Hematopoietic multipotent progenitor cell treated with erythropoietin and hydrocortisone succinate and interleukin-3 and kit ligand, for 15 days (in vitro differentiated cells): ENCODE results near the gene YPEL4.
A peak's percentile ranks its signal among the peaks of the same experiment; 100 is the strongest.

Source experiments
- DNase-seq: peaks from one replicate; pipeline ENCODE4 v3.0.0-alpha.2; 2015; ENCODE audit warnings: low spot score

YPEL4 gene

GRCh38 chr11:57650739-57651090 lies 1.0 kb upstream of the YPEL4 start:
- no peak for DNase-seq

GRCh38 chr11:57648801-57649735 lies 644 bp downstream of the YPEL4 start:
- peak; percentile 68 for DNase-seq

GRCh38 chr11:57647960-57648800 lies 1.5 kb downstream of the YPEL4 start:
- DNase-seq, result peak; percentile 99

- DNase-seq, result peak; percentile 59
These were observed 2.3 kb downstream of the YPEL4 start for GRCh38 chr11:57647372-57647771.

- peak; percentile 58 for DNase-seq
These were observed 2.9 kb downstream of the YPEL4 start for GRCh38 chr11:57646799-57647303.

GRCh38 chr11:57646194-57646798 lies 3.4 kb downstream of the YPEL4 start:
- no peak for DNase-seq

GRCh38 chr11:57645689-57646085 lies 4.0 kb downstream of the YPEL4 start:
- DNase-seq, result peak; percentile 57

GRCh38 chr11:57644748-57645688 lies 4.7 kb downstream of the YPEL4 start:
- DNase-seq, result peak; percentile 90

GRCh38 chr11:57643802-57644201 lies 5.9 kb downstream of the YPEL4 start:
- peak; percentile 38 for DNase-seq

GRCh38 chr11:57641011-57641807 lies 8.5 kb downstream of the YPEL4 start:
- DNase-seq, result peak; percentile 69

- no peak for DNase-seq
These were observed 9.5 kb downstream of the YPEL4 start for GRCh38 chr11:57640068-57640800.

GRCh38 chr11:57639321-57640067 lies 10.2 kb downstream of the YPEL4 start:
- peak; percentile 20 for DNase-seq

GRCh38 chr11:57638811-57639320 lies 10.8 kb downstream of the YPEL4 start:
- DNase-seq, result peak; percentile 24

GRCh38 chr11:57638005-57638781 lies 11.5 kb downstream of the YPEL4 start:
- no peak for DNase-seq

- DNase-seq, result no peak
These were observed 12.1 kb downstream of the YPEL4 start for GRCh38 chr11:57637626-57638004.

- no peak for DNase-seq
These were observed 14.5 kb downstream of the YPEL4 start for GRCh38 chr11:57635246-57635645.

- DNase-seq, result no peak
These were observed 15.4 kb downstream of the YPEL4 start for GRCh38 chr11:57634311-57634710.
